Activated CD4-positive, alpha-beta T cell treated with anti-CD3 and anti-CD28 coated beads, Interleukin-2, Interleukin-4, amounts not matched to agents 100 ng/mL and 50 ng/mL, durations not matched to agents 16 hours and 8 hours (primary cell): ENCODE results near the gene PZP.
A peak's percentile ranks its signal among the peaks of the same experiment; 100 is the strongest.
"Not testable (repeated sequence)": the region's sequence is repeated elsewhere in the genome, so short reads cannot be mapped to it uniquely, and the experiment has no call there.

ENCODE experiments used
- DNase-seq: peaks from one replicate; pipeline ENCODE4 v3.0.0-alpha.2; 2020; ENCODE audit warnings: low spot score

The PZP gene

DNA sequence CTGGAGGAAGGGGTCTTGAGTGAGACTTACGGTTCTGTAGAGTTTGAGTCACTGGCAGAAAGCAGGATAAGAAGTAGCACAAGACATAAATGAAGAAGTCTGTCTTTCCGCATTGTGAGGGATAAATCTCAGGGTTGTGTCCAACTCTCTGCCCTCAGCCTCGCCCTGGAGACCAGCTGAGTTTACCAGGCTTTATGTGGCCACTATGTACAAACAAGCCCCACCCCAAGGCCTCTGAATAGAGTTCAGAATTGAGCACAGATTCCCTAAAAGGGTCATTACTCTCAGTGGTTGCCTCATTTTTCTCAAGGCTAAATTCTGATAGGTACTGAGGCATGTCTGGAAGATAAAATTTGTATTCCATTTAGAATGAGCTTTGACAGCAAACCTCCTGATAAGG, at the start of gene PZP:
TSS of gene PZP (minus strand) at position 167 of the 400 bp plus-strand sequence. CDS start at position 113, 54 bp downstream.
- no peak for DNase-seq

GRCh38 chr12:9256758-9257405, 48.7 kb upstream of the PZP start:
- DNase-seq: no peak

DNA sequence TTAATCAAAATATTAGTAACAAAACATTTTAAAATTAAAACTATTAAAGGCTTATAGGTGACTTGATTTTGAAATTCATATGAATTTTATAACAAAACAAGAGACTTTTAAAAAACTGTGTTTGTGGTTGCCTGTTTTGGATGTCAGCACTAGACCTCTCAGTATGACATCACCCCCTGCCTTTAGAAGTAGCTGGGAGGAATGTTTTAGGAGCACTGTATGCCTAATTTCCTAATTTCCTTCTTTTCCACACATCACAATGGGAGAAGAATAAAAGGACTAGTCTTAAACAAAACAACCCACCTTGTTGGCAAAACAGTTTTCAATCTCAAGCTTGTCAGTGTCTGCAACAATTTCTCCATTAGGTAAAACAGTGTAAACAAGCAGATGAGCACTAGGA, 48.1 kb upstream of the PZP start:
- DNase-seq: no peak

DNA sequence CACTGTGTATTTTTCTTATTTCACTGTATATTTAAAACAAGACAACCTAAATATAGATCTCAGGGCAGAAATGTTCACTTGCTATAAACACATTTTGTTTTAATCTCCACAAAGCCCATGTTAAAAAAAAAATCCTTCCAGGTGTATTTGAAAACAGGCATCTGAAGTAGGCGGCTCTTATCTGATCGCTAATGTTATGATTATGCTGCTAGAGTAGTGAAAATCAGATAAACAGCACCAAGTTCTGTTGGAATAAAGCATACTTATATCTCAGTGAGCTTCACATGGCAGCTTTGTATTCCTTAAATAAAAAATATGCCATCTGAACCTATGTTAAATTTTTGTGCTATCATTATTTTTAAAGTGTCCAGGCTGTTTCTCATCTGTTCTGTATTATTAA, 47.6 kb upstream of the PZP start:
- DNase-seq: no peak

- no peak for DNase-seq
These were observed 45.3 kb upstream of the PZP start for GRCh38 chr12:9253464-9253863.

GRCh38 chr12:9252791-9253190, 44.6 kb upstream of the PZP start:
- DNase-seq: not testable (repeated sequence)

DNA sequence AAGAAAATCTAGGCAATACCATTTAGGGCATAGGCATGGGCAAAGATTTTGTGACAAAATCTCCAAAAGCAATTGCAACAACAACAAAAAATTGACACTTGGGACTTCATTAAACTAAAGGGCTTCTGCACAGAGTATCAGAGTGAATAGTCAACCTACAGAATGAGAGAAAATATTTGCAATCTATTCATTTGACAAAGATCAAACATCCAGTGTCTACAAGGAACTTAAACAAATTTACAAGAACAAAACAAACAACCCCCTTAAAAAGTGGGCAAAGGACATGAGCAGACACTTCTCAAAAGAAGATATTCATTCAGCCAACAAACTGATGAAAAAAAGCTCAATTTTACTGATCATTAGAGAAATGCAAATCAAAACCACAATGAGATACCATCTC, 44.1 kb upstream of the PZP start:
- DNase-seq: no peak

DNA sequence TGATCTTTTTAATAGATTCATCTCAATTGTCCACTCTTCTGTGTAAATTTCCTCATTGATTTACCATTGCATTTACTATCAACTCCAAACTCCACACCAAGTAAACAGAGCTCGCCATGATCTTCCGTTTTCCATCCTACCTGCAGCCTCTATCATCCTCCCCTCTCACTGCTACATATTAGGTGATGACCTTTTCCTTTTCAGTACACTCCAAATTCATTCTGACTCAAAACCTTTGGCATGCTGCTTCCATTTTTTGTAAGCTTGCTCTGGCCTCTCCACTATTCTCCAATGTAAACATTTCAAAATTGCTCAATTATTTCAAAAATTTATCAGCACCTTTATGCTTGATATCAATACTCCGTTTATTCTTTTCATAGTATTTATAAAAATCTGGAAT, 40.2 kb upstream of the PZP start:
- no peak for DNase-seq

DNA sequence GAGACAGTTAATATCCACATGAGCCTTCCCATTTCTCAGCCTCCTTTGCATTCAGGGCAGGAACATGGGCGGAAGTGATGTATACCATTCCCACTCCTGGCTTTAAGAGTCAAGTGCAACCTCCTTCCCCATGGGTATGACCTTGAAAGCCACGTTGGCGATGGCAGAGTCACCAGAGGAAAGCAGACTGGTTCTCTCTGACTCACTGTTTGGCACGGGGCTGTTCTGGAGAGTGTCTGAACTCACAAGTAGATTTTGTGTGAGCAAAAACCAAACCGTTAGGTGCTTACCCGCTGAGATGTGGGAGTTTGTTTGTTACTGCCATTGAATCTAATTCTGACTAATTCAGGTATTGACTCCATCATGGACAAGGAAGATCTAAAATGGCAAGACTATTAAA, 36.7 kb upstream of the PZP start:
- peak; percentile 91 for DNase-seq

DNA sequence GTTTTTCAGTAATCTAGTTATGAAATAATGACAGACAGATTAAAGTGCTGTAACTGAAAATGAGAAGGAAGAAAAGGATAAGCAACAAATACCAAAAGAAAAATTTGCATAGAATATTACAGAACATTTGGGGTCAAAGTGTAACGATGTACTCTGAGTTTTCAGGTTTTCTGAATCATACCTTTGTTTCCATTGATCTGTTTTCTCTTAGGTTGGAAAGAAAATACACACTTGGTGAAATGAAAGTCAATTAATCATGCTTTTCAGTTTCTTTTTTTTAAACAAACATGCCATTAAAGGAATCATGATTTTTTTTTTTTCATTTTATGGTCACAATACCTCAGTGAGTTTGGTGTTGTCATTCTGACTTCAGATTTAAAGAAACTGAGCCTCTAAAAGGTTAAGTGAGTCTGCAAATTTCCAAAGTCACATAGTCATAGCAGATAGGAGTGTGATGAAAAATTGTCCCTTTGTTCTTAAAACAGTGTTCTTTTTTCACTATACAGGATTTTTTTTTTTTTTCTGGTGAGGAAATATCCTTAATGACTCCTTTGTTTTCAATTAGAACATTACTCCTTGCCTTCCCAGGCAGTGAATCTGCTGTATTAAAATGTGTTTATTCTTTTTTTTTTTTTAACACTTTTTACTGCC, 35.9 kb upstream of the PZP start:
- DNase-seq: peak; percentile 30

GRCh38 chr12:9241301-9241700, 33.1 kb upstream of the PZP start:
- no peak for DNase-seq

GRCh38 chr12:9240776-9241175, 32.6 kb upstream of the PZP start:
- no peak for DNase-seq

DNA sequence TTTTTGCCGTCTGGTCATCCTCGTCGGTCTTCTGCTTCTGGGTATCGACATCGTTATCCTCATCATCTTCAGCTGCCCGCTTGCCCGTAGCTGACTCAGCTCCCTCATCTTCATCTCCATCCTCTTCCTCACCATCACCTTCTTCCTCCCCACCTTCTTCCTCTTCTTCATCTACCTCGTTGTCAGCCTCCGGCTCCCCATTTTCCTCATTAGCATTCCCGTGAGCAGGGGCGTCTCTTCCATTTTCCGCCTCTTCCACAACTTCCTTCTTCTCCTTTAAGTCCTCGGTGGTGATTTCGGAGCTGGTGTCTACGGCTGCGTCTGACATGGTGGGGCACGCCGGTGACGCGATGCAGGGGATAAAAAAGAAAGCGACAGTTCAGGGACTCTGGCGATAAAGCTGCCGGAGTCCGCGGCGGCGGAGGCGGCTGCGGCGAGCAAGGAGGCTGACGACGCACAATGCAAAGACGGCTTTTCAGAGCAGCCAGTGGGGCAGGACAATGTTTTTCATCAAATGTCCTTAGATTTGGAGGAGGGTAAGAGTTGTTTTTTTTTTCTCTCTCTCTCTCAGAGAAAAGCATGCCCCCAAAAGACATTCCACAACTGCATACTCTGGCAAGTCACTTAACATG, 31.9 kb upstream of the PZP start:
- peak; percentile 31 for DNase-seq

GRCh38 chr12:9237286-9237685, 29.1 kb upstream of the PZP start:
- no peak for DNase-seq

DNA sequence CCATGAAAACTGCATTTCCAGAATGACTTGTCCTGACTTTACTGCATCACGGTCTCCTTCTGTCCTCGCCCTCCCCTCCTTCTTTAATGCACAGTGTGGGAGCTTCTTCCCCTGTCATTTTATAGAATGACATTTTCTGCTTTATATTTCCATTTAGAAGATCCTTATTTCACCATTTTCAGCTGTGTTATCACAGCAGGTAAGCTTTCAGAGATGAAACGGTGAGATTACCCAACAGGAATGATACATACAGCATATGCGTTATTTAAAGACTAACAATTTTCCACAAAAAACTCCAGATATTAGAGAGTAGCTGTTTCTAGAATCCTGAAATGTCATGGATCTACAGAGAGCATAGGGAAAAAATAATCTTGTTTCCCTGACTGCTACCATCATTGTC, 27.3 kb upstream of the PZP start:
- no peak for DNase-seq

GRCh38 chr12:9227950-9228349, 19.8 kb upstream of the PZP start:
- DNase-seq: no peak

DNA sequence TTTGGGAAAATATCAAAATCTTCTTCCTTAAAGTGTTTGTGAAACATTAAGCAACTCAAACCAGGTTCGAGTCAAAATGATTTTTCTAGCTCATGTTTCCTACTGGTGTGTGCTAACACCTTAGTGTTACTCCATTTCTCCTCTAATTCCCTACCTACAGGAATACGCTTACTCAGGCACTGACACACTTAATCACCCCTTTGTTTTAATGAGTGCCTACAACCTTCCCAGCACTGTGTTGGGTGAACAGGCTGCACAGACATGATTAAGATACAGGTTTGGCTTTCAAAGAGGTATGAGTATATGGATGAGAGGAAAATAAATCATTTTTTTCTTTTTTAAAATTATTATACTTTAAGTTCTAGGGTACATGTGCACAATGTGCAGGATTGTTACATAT, 15.6 kb upstream of the PZP start:
- no peak for DNase-seq

DNA sequence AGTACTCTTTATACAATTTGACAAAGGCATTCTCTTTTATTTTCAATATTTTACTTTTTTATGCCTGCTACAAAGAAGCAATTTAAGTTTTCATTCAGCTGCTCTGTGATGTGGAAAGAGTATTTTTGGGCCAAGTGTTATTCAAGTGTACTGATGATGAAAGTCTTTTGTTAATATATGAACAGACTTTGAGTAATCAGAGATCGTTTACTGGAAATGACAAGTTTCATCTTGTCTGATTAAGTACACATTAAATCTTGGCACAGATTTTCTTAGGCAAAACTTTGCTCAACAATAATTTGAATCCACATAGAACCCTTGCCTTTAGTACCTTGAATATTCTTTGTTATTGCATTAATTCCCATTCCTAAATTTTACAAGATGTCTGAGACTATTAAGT, 13.3 kb upstream of the PZP start:
- DNase-seq: no peak

DNA sequence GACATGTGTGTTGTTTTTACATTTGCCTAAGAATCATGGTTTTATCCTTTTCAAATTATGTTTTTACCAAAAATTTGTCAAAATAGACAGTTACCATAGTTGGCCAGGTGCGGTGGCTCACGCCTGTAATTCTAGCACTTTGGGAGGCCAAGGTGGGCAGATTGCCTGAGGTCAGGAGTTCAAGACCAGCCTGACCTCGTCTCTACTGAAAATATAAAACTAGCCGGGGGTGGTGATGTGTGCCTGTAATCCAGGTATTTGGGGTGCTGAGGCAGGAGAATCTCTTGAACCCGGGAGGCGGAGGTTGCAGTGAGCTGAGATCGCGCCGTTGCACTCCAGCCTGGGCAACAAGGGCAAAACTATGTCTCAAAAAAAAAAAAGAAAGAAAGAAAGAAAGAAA, 12.8 kb upstream of the PZP start:
- not testable (repeated sequence) for DNase-seq

GRCh38 chr12:9214534-9214933, 6.3 kb upstream of the PZP start:
- DNase-seq: no peak

DNA sequence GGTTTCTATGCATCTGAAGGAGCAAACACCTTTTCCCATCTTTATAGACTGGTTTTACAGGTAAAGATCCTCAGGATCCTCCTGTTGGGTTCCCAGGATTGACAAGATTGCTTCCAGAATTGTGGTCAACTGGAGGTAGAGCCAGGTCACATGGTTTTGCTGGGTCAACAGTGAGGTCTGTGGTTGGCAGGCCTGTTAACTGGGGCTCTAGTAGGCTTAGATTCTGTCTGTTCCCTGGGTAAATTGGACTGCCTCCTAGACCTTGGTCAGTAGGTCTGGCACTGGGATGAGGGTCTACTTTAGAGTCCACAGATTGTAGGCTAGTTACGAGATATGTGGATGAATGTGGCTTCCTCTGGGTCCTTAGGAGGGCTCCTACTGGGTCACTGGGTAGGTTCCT, 3.5 kb upstream of the PZP start:
- no peak for DNase-seq

DNA sequence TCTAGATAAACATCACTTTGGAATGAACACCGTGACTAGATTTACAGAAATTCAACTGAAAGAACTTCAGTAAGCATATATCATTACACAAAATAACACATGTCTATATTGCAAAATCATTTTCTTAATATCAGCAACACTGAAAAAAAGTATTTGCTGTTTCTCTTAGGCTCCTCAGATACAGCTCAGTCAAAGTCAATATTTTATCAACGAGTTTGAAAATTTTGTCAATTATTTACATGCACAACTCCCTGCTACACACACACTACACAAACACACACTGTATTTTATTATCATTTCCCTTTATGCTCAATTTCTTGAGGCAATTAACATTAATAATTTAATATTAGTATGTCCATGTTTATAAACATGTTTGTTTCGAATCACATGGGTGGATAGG, 3.8 kb downstream of the PZP start:
- no peak for DNase-seq

GRCh38 chr12:9198012-9198411, 10.2 kb downstream of the PZP start:
- no peak for DNase-seq

- no peak for DNase-seq
These were observed 23.9 kb downstream of the PZP start for GRCh38 chr12:9184276-9184675.
